GM12878 (cell line): ENCODE measurements around the gene SFXN4. TPM values are rescaled to one million over a fixed set of nuclear protein-coding genes. Genes with fewer than 3 reads are reported as not detected.

Source experiments
- ATAC-seq: fragments of 200-7000 bp; cut with Tn5 transposase; 3 replicates; pipeline ENCODE4 v1.9.1; 2020; ENCODE audit warnings: mild to moderate bottlenecking, moderate library complexity
- Bru-seq: library from RNA; stranded (reverse); fragments of 400-500 nt; gene quantifications from one replicate; lab custom pipeline; 2021; lab: Mats Ljungman, UMichigan
- BruChase-seq, 2 experiments: library from RNA; stranded (reverse); fragments of 400-500 nt; gene quantifications; one replicate each; lab custom pipeline; 2021; lab: Mats Ljungman, UMichigan
- BruUV-seq: library from RNA; stranded (reverse); fragments of 400-500 nt; replicated peaks from 2 replicates; lab custom pipeline; 2021; lab: Mats Ljungman, UMichigan
- CTCF ChIA-PET: fragments of 300-600 bp; sonication (Branson Sonifier 250); formaldehyde crosslinking; extraction: SDS; loops from one replicate; lab custom pipeline; 2021; ENCODE audit warnings: inconsistent platforms; lab: Yijun Ruan, JAX
- POLR2A ChIA-PET: fragments of 350-600 bp; formaldehyde crosslinking; extraction: SDS; loops from one replicate; lab custom pipeline; 2021; ENCODE audit warnings: inconsistent platforms; lab: Charles Lee
- RAD21 ChIA-PET: fragments of 300-600 bp; sonication (Branson Sonifier 250); formaldehyde crosslinking; loops from one replicate; lab custom pipeline; 2023; ENCODE audit warnings: antibody characterized with exemption; ENCODE audit not compliant: unreplicated experiment; lab: Charles Lee
- SMC1A ChIA-PET: fragments of 300-600 bp; sonication (Branson Sonifier 250); formaldehyde crosslinking; loops from one replicate; lab custom pipeline; 2023; ENCODE audit not compliant: unreplicated experiment, uncharacterized antibody; lab: Charles Lee
- DNase-seq: peaks from one replicate; pipeline ENCODE4 v3.0.0-alpha.2; 2011; ENCODE audit warnings: low read depth, low spot score
- FAIRE-seq: peaks from 3 replicates; lab custom pipeline; 2011; peaks lifted over from hg19 to GRCh38; lab: Jason Lieb, UNC
- H2AFZ ChIP-seq: 2 replicates; pipeline ENCODE4 v1.6.0; 2011; ENCODE audit warnings: low read depth, low read length, control low read depth; ENCODE audit not compliant: control insufficient read depth
- H3K27ac ChIP-seq: 2 replicates; pipeline ENCODE4 v1.5.1; 2011; ENCODE audit warnings: control low read depth; ENCODE audit not compliant: control insufficient read depth, insufficient read depth
- H3K27me3 ChIP-seq, 2 experiments: replicated peaks in 1 of 2; 2 replicates each; pipeline versions ENCODE4 v1.6.0 to v1.6.1; 2011; ENCODE audit warnings: low read length in 1 of 2; ENCODE audit not compliant: control insufficient read depth in 2 of 2, insufficient read depth in 2 of 2
- H3K36me3 ChIP-seq, 2 experiments: 2 replicates each; pipeline ENCODE4 v1.5.1; 2011; ENCODE audit warnings: low read length in 1 of 2; ENCODE audit not compliant: control insufficient read depth in 2 of 2, insufficient read depth in 2 of 2
- H3K4me1 ChIP-seq: 2 replicates; pipeline ENCODE4 v1.6.1; 2011; ENCODE audit warnings: mild to moderate bottlenecking, low read length, moderate library complexity, mixed read lengths; ENCODE audit not compliant: control insufficient read depth, insufficient read depth
- H3K4me2 ChIP-seq: 2 replicates; pipeline ENCODE4 v1.6.0; 2011; ENCODE audit warnings: control low read depth; ENCODE audit not compliant: control insufficient read depth, insufficient read depth
- H3K4me3 ChIP-seq: fragments of 200-600 bp; sonication (generic); 2 replicates; pipeline ENCODE4 v1.5.1; 2016
- H3K79me2 ChIP-seq: 2 replicates; pipeline ENCODE4 v1.6.0; 2011; ENCODE audit warnings: low read length; ENCODE audit not compliant: control insufficient read depth, insufficient read depth
- H3K9ac ChIP-seq: 2 replicates; pipeline ENCODE4 v1.8.0; 2011; ENCODE audit warnings: low read length, control low read depth, mixed read lengths; ENCODE audit not compliant: control insufficient read depth, insufficient read depth
- H3K9me3 ChIP-seq: replicated peaks from 3 replicates; pipeline ENCODE4 v1.5.1; 2011; ENCODE audit warnings: mild to moderate bottlenecking, low read length; ENCODE audit not compliant: control insufficient read depth, insufficient read depth
- H4K20me1 ChIP-seq: 2 replicates; pipeline ENCODE4 v1.6.0; 2011; ENCODE audit not compliant: control insufficient read depth, insufficient read depth
- BHLHE40 ChIP-seq, 2 experiments: fragments of 450-650 bp in 1 of 2; IDR thresholded peaks; 2 replicates each; pipeline ENCODE4 v1.6.1; 2011 to 2017; ENCODE audit warnings: low read depth in 2 of 2, borderline replicate concordance in 1 of 2, improper control_type of control experiment in 1 of 2, low read length in 1 of 2, mild to moderate bottlenecking in 1 of 2
- CREM ChIP-seq: IDR thresholded peaks from 2 replicates; pipeline ENCODE4 v1.6.1; 2014; ENCODE audit warnings: antibody characterized with exemption, low read depth
- EZH2 ChIP-seq: IDR thresholded peaks from 2 replicates; pipeline ENCODE4 v1.6.1; 2012; ENCODE audit warnings: low read depth, mild to moderate bottlenecking, control low read depth, inconsistent platforms, low read length, borderline replicate concordance; ENCODE audit not compliant: control insufficient read depth
- HSF1 ChIP-seq: fragments of 150-350 bp; IDR thresholded peaks from 2 replicates; pipeline ENCODE4 v1.6.1; 2014; ENCODE audit warnings: mild to moderate bottlenecking, low read depth, low read length
- MYB ChIP-seq: fragments of 150-350 bp; IDR thresholded peaks from 2 replicates; pipeline ENCODE4 v1.6.1; 2014; ENCODE audit warnings: mild to moderate bottlenecking, low read depth, low read length, borderline replicate concordance
- NKRF ChIP-seq: fragments of 450-650 bp; conservative IDR thresholded peaks from 2 replicates; pipeline ENCODE4 v1.6.1; 2017; ENCODE audit warnings: mild to moderate bottlenecking, moderate library complexity
- PAX5 ChIP-seq: IDR thresholded peaks from 2 replicates; pipeline ENCODE4 v1.6.1; 2011; ENCODE audit warnings: low read depth, low read length, borderline replicate concordance
- POLR2AphosphoS5 ChIP-seq: IDR thresholded peaks from 2 replicates; pipeline ENCODE4 v1.6.1; 2011; ENCODE audit warnings: mild to moderate bottlenecking, low read length, inconsistent platforms
- STAT1 ChIP-seq: fragments of 450-650 bp; conservative IDR thresholded peaks from 2 replicates; pipeline ENCODE4 v1.6.1; 2014; ENCODE audit warnings: antibody characterized with exemption, mild to moderate bottlenecking
- USF1 ChIP-seq: IDR thresholded peaks from 2 replicates; pipeline ENCODE4 v1.6.1; 2011; ENCODE audit warnings: borderline replicate concordance, low read depth, mild to moderate bottlenecking, moderate library complexity, mixed read lengths, low read length; ENCODE audit not compliant: insufficient read depth; ENCODE audit errors: extremely low read length
- ZNF207 ChIP-seq: fragments of 450-650 bp; IDR thresholded peaks from 2 replicates; pipeline ENCODE4 v1.6.1; 2014; ENCODE audit warnings: antibody characterized with exemption, mild to moderate bottlenecking, borderline replicate concordance
- WGBS: methylation state at CpG from one replicate; pipeline ENCODE4 v1.1.6; 2016; ENCODE audit warnings: low lambda C conversion rate; ENCODE audit not compliant: insufficient replicate concordance, insufficient coverage; ENCODE audit errors: missing lambda C conversion rate; 5-methylcytosine and 5-hydroxymethylcytosine counted together
- in situ Hi-C: fragments of 300-500 bp; cut with MboI; formaldehyde crosslinking; loops from 9 replicates; pipeline ENCODE4 v1.14.3; 2018; ENCODE audit warnings: mixed read lengths
- intact Hi-C: fragments of 100-400 bp; cut with micrococcal nuclease; formaldehyde crosslinking; loops from one replicate; pipeline ENCODE4 v1.14.2; 2022; ENCODE audit not compliant: unreplicated experiment
- long read RNA-seq, 2 experiments: library from polyadenylated mRNA; unstranded; transcript quantifications; one replicate each; pipeline ENCODE4 v2.0.0, GENCODE V29; 2019 to 2020
- polyA minus RNA-seq, 3 experiments: library from RNA; depleted of rRNA, polyadenylated mRNA; stranded (reverse); fragments of >200 nt; gene quantifications; 2 replicates each; pipeline ENCODE4 v1.2.3, GENCODE V29; 2011
- polyA plus RNA-seq, 11 experiments: library from polyadenylated mRNA; depleted of rRNA in 4 of 11; unstranded in 6 of 11; stranded (reverse) in 5 of 11; fragments of >200 nt; fragmentation: Nextera tagmentation in 4 of 11; fragmentation: Illumina TruSeq in 1 of 11; extraction: Ambion mirVana in 4 of 11; extraction: Trizol in 1 of 11; gene quantifications; 1 replicate in 1 of 11; 2 replicates in 10 of 11; pipeline versions ENCODE4 v1.2.1 to v1.2.3, GENCODE V29; 2011 to 2016; ENCODE audit warnings: inconsistent platforms in 2 of 11, missing spikeins in 2 of 11, low read depth in 1 of 11
- total RNA-seq, 4 experiments: library from RNA; depleted of rRNA in 3 of 4; stranded (reverse); fragments of >200 nt in 3 of 4; fragmentation: Illumina TruSeq in 1 of 4; extraction: Trizol in 1 of 4; gene quantifications; 2 replicates each; pipeline versions ENCODE4 v1.2.1 to v1.2.3, GENCODE V29; 2013 to 2021

The SFXN4 gene
- 17.9 and 30.9 TPM in 2 replicates for total RNA-seq (2013; cell fraction: nucleolus; rRNA removed)
- total RNA-seq (2014; rRNA removed) (41.7 and 44.9 TPM in 2 replicates), total RNA-seq (2014; rRNA removed; fragmentation: Illumina TruSeq; extraction: Trizol) (37.8 and 40.7 TPM in 2 replicates), total RNA-seq (2021) (39.7 and 45.3 TPM in 2 replicates), polyA plus RNA-seq (2011; rRNA removed) (40.7 and 48.5 TPM in 2 replicates), polyA plus RNA-seq (2014; fragmentation: Illumina TruSeq; extraction: Trizol) (45.9 and 81.1 TPM in 2 replicates), polyA plus RNA-seq (2014; fragmentation: Nextera tagmentation; extraction: Ambion mirVana) (100 to 1,000 TPM in 1 of 2 experiments, 10 to 100 TPM in 1; 71.9 to 111 TPM), polyA plus RNA-seq (2014; rRNA removed) (51.8 and 54.4 TPM in 2 replicates), polyA plus RNA-seq (2016; fragmentation: Nextera tagmentation; extraction: Ambion mirVana) (10 to 100 TPM; 58.1 to 61.2 TPM), polyA minus RNA-seq (2011; rRNA and poly(A)+ RNA removed) (22.2 and 24.2 TPM in 2 replicates), Bru-seq, nascent RNA (percentile 68 among the genes with signal in this experiment), BruChase-seq, experiment 1, labeled RNA remaining after a 6-hour chase (percentile 69 among the genes with signal in this experiment), BruChase-seq, experiment 2, labeled RNA remaining after a 2-hour chase (percentile 63 among the genes with signal in this experiment)
- 22.3 TPM for polyA plus RNA-seq (2011; ENCODE audit: low read depth)
- 31.6 and 32.4 TPM in 2 replicates for polyA plus RNA-seq (2011; cell fraction: cytosol; rRNA removed)
- polyA plus RNA-seq (2011; cell fraction: nucleus; rRNA removed): 39.3 and 40.6 TPM in 2 replicates
- polyA plus RNA-seq (2012): 21.5 and 27.6 TPM in 2 replicates
- polyA minus RNA-seq (2011; cell fraction: cytosol; rRNA and poly(A)+ RNA removed): 10.5 and 13.4 TPM in 2 replicates
- 7.7 and 16.3 TPM in 2 replicates for polyA minus RNA-seq (2011; cell fraction: nucleus; rRNA and poly(A)+ RNA removed)
- long read RNA-seq, experiment 1, transcript SFXN4-201 (14 exons, 1,363 nt): major isoform, 27 of 49 reads
- long read RNA-seq, experiment 1, partial matches to known transcripts: 0 of 49 reads
- long read RNA-seq, experiment 1, other reads (novel, unspliced or antisense): 22 of 49 reads
- long read RNA-seq, experiment 2, transcript SFXN4-201 (14 exons, 1,363 nt): major isoform, 158 of 273 reads
- long read RNA-seq, experiment 2, partial matches to known transcripts: 4 of 273 reads
- long read RNA-seq, experiment 2, other reads (novel, unspliced or antisense): 110 of 273 reads

- Histone ChIP-seq H3K4me1 (peaks cover 11% of the 10 kb centered on the region), H2AFZ (peak within 1 kb of the TSS; percentile 95), H3K27me3 (no peaks in the 10 kb centered on the region), H3K4me2 (peak within 1 kb of the TSS; percentile 99), H4K20me1 (no peaks in the 10 kb centered on the region), H3K9me3 (no peaks in the 10 kb centered on the region), H3K27ac (peak within 1 kb of the TSS; percentile 94), H3K4me3 (peak within 1 kb of the TSS; percentile 99), H3K9ac (peak within 1 kb of the TSS; percentile 94), H3K36me3 (peaks cover 3 to 20% of the 10 kb centered on the region in 2 experiments), H3K79me2 (peaks cover 18% of the 10 kb centered on the region)
- FAIRE-seq: no peak
- peak; percentile 31 for DNase-seq
- no TSS peak for BruUV-seq
- ChIA-PET SMC1A (interaction anchor here (0.7 to 1.5 kb wide), 13 partner anchors 11 to 411 kb away, joined by 3 to 9 read pairs (median 3); no protein-coding TSS in a partner anchor), RAD21 (interaction anchor here (0.6 to 1.9 kb wide), 8 partner anchors 11 to 133 kb away, joined by 3 to 7 read pairs (median 4); partner anchors contain the start of gene GRK5), CTCF (interaction anchor here (0.7 to 1.5 kb wide), 9 partner anchors 11 to 324 kb away, joined by 3 to 6 read pairs (median 3); partner anchors contain the start of genes DENND10 and PRDX3), POLR2A (interaction anchor here (0.6 to 2.2 kb wide), 5 partner anchors 9 to 112 kb away, joined by 3 to 8 read pairs (median 4); no protein-coding TSS in a partner anchor)
- WGBS: 1% methylated on average over 74 of the region's 90 CpGs
- ATAC-seq: peak; percentile 93
- in situ Hi-C loops (no loop called here), intact Hi-C loops (no loop called here)
- TF ChIP-seq USF1 (peak; percentile 80), EZH2 (no peak), POLR2AphosphoS5 (peak; percentile 65; the same call in 1 of the 2 replicates), NKRF (no peak; the same call in none of the 2 replicates), STAT1 (0 out of 2 replicates have a peak, but pooled peaks have one; percentile 57), CREM (0 out of 2 replicates have a peak, but pooled peaks have one; percentile 6), ZNF207 (no peak), PAX5 (no peak), BHLHE40 (IDR thresholded peaks at IDR 0.05; ENCODE audit: borderline replicate concordance in 1 of 2, low read depth in 2 of 2, low read length in 1 of 2) (peak in 1 of 2 experiments; percentile 80; a peak in 1 of 4 replicates), MYB (no peak), HSF1 (no peak)
Measured at GRCh38 chr10:119165171-119166117, at the start of gene SFXN4. TSS of gene SFXN4 (minus strand) at chr10:119165714. CDS start at chr10:119165647, 67 bp downstream.
